NOMO-1 (cell line): Measurements from ENCODE around the gene NODAL.

Experiments
- DNase-seq, 2 experiments: peaks; one replicate each; lab custom pipeline; 2025; ENCODE audit not compliant: unreplicated experiment in 2 of 2; lab: John Stamatoyannopoulos, UW

Gene NODAL

GRCh38 chr10:70396140-70396539 is 45.3 kb downstream of the NODAL start:
- DNase-seq: no peak

GRCh38 chr10:70391654-70392053 is 49.8 kb downstream of the NODAL start:
- no peak for DNase-seq
